AG04450 (cell line): ENCODE measurements around the gene ACBD7. TPM values are rescaled to one million over a fixed set of nuclear protein-coding genes. Genes with fewer than 3 reads are reported as not detected.

Experiments
- CTCF ChIA-PET: fragments of 300-600, 350-600 bp; formaldehyde crosslinking; extraction: SDS; loops from one replicate; lab custom pipeline; 2022; ENCODE audit warnings: antibody characterized with exemption, inconsistent platforms; lab: Charles Lee
- POLR2A ChIA-PET: fragments of 350-600 bp; formaldehyde crosslinking; extraction: SDS; loops from one replicate; lab custom pipeline; 2021; ENCODE audit warnings: antibody characterized with exemption, inconsistent platforms; lab: Yijun Ruan, JAX
- DNase-seq: peaks from one replicate; pipeline ENCODE4 v3.0.0-alpha.2; 2011; ENCODE audit warnings: low read depth, low spot score
- H3K27ac ChIP-seq: one replicate; pipeline ENCODE4 v1.5.1; 2012; ENCODE audit warnings: low read depth, low read length, control low read depth
- H3K27me3 ChIP-seq: one replicate; pipeline ENCODE4 v1.6.0; 2012; ENCODE audit warnings: low read length; ENCODE audit not compliant: control insufficient read depth, insufficient read depth
- H3K4me3 ChIP-seq: 2 replicates; pipeline ENCODE4 v1.5.1; 2011; ENCODE audit warnings: mild to moderate bottlenecking, low read depth, low read length, control low read depth
- H3K9me3 ChIP-seq: 2 replicates; pipeline ENCODE4 v1.5.1; 2012; ENCODE audit warnings: low read length; ENCODE audit not compliant: control insufficient read depth, insufficient read depth
- polyA plus RNA-seq: library from polyadenylated mRNA; depleted of rRNA; stranded (reverse); fragments of >200 nt; gene quantifications from 2 replicates; pipeline ENCODE4 v1.2.3, GENCODE V29; 2011
- TF ChIP-seq, protein P1 (sequence below): IDR thresholded peaks from 2 replicates; pipeline ENCODE4 v1.5.1; 2011; ENCODE audit warnings: low read depth, low read length, control low read depth, inconsistent platforms

The ACBD7 gene
- polyA plus RNA-seq, 1 experiment, result 0.67 TPM

DNA sequence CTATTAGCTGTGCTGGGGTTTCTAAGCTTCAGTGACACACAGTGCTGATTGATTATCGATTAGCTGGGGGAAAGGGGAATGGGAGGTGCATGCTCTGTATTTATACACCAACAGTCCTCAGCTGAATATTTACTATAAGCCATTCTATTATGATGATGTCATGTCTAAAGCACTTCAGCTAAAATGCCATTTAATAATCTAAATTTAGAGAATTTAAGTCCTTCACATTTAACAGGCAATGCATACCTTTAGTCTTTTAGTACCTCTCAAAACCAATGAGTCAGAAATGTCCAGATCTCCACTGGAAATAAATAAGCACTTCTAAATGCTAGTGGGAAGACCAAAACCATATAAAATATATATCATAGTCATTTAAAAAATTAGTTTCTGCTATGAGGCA, 33.1 kb upstream of the ACBD7 start:
- no peak for DNase-seq
- Histone ChIP-seq H3K27me3 (no peaks in the 10 kb centered on the region), H3K9me3 (no peaks in the 10 kb centered on the region; the same call in 1 of the 2 replicates), H3K27ac (no peak overlapping the region), H3K4me3 (no peak overlapping the region)
- ChIA-PET CTCF (interaction anchor here (1.3 kb wide), 1 partner anchor 47 kb away, joined by 3 read pairs; the partner anchor contains the start of gene NMT2), POLR2A (no interaction called here)
- TF ChIP-seq, protein P1, sequence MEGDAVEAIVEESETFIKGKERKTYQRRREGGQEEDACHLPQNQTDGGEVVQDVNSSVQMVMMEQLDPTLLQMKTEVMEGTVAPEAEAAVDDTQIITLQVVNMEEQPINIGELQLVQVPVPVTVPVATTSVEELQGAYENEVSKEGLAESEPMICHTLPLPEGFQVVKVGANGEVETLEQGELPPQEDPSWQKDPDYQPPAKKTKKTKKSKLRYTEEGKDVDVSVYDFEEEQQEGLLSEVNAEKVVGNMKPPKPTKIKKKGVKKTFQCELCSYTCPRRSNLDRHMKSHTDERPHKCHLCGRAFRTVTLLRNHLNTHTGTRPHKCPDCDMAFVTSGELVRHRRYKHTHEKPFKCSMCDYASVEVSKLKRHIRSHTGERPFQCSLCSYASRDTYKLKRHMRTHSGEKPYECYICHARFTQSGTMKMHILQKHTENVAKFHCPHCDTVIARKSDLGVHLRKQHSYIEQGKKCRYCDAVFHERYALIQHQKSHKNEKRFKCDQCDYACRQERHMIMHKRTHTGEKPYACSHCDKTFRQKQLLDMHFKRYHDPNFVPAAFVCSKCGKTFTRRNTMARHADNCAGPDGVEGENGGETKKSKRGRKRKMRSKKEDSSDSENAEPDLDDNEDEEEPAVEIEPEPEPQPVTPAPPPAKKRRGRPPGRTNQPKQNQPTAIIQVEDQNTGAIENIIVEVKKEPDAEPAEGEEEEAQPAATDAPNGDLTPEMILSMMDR, result no peak

DNA sequence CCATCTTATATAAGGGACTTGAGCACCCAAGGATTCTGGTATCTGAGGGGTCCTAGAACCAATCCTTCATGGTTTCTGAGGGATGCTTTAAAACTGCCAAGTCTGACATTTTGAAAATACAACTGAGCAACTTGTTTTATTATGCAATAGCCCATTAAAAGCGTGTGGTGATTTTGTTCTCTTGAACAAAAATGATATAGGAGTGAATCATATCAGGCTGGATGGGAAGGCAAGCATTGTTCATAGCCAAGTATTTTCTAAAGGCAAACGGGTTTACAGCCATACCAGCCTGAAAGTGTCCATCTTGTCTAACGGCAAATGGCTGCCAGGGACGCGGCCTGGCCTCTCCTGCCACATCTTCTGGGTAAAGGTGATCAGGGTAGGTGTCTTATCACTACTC, 31.9 kb upstream of the ACBD7 start:
- no peak overlapping the region for H3K27ac ChIP-seq
- POLR2A ChIA-PET, result no interaction called here
- TF ChIP-seq, protein P1, result no peak

DNA sequence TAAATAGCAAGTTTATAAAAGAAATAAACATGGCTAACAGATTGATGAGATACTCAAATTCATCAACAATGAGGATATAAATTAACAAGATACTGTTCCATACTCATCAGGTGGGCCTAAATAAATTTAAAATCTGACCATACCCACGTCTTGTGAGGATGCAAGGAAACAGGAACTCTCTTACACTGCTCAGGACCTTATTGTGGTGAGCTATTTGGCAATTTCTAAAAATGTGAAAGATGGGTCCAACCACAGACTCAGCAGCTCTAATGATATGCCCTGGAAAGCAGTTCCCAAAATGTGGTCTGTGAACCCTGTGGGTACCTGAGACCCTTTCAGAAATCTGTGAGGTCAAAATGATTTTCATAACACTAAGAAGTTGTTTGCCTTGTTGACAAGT, 30.0 kb upstream of the ACBD7 start:
- no peaks in the 10 kb centered on the region for H3K27me3 ChIP-seq
- POLR2A ChIA-PET, result no interaction called here
- H3K4me3 ChIP-seq, result no peak overlapping the region
- no peaks in the 10 kb centered on the region for H3K9me3 ChIP-seq
- CTCF ChIA-PET, result interaction anchor here (0.6 kb wide), 1 partner anchor 13 kb away, joined by 4 read pairs; no protein-coding TSS in a partner anchor
- TF ChIP-seq, protein P1, result no peak
- no peak for DNase-seq
- H3K27ac ChIP-seq, result no peak overlapping the region

More for the DNA sequence above, 31.9 kb upstream of the ACBD7 start:
- no peak for DNase-seq
- H3K27me3 ChIP-seq, result no peaks in the 10 kb centered on the region
- no peaks in the 10 kb centered on the region for H3K9me3 ChIP-seq
- CTCF ChIA-PET, result no interaction called here
- no peak overlapping the region for H3K4me3 ChIP-seq

DNA sequence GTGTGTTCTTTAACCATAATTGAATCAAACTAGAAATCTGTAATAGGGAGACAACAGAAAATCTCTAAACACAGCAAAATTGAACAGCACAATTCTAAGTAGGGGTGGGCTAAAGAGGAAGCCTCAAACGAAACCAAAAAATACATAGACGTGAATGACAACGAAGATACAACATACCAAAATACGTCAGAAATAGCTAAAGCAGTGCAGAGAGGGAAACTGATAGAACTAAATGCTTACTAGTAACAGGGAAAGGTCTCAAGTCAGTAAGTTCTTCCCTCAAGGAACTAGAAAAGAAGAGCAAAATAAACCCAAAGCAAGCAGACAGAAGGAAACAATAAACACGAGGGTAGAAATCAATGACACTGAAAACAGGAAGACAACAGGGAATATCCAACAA, 27.6 kb upstream of the ACBD7 start:
- H3K4me3 ChIP-seq, result no peak overlapping the region
- H3K27ac ChIP-seq, result no peak overlapping the region
- H3K27me3 ChIP-seq, result no peaks in the 10 kb centered on the region
- ChIA-PET POLR2A (no interaction called here), CTCF (interaction anchor here (1.1 kb wide), 1 partner anchor 11 kb away, joined by 6 read pairs; no protein-coding TSS in a partner anchor)
- no peaks in the 10 kb centered on the region for H3K9me3 ChIP-seq
- DNase-seq, result no peak
- TF ChIP-seq, protein P1, result no peak

DNA sequence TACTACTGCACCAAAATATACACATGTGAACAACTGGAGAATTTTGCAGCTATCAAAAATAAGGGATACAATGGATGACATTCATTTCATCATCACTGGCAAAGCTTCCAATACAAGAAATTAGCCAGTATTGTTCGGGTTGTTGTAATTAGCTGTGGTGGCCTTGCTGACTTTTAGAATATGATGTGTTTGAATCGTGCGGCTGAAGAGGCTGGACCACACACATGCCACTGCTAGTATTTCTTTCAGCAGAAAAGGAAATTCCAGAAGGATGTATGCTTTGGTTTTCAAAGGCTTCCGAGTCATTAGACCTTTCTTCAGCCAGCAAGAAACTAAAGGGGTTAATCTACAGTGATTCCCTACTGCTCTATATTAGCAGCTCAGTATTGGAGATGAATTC, 25.2 kb upstream of the ACBD7 start:
- Histone ChIP-seq H3K4me3 (no peak overlapping the region), H3K27me3 (no peaks in the 10 kb centered on the region), H3K9me3 (no peaks in the 10 kb centered on the region), H3K27ac (no peak overlapping the region)
- POLR2A ChIA-PET, result no interaction called here
- TF ChIP-seq, protein P1, result no peak
- DNase-seq, result no peak
- CTCF ChIA-PET, result interaction anchor here (0.6 to 1.0 kb wide), 2 partner anchors 8 to 256 kb away, joined by 3 to 4 read pairs; no protein-coding TSS in a partner anchor
